HCT116 (cell line): ENCODE measurements around the gene TMEM123. TPM values are rescaled to one million over a fixed set of nuclear protein-coding genes. Genes with fewer than 3 reads are reported as not detected.

Experiments used
- ATAC-seq: fragments of 200-7000 bp; cut with Tn5 transposase; 2 replicates; pipeline ENCODE4 v1.9.1; 2020; ENCODE audit warnings: mild to moderate bottlenecking, moderate library complexity
- BruUV-seq: library from RNA; stranded (reverse); fragments of 400-500 nt; replicated peaks from 2 replicates; lab custom pipeline; 2021; lab: Mats Ljungman, UMichigan
- CTCF ChIA-PET: fragments of 300-600 bp; sonication (Branson Sonifier 250); formaldehyde crosslinking; loops from one replicate; lab custom pipeline; 2021; ENCODE audit warnings: antibody characterized with exemption; lab: Charles Lee
- POLR2A ChIA-PET: fragments of 300-600, 350-600 bp; sonication (Branson Sonifier 250); formaldehyde crosslinking; loops from one replicate; lab custom pipeline; 2021; ENCODE audit warnings: antibody characterized with exemption; lab: Charles Lee
- RAD21 ChIA-PET, 2 experiments: fragments of 300-600 bp; sonication (Branson Sonifier 250); formaldehyde crosslinking; loops; one replicate each; lab custom pipeline; 2023; ENCODE audit warnings: low total read pairs in 2 of 2; ENCODE audit not compliant: uncharacterized antibody in 2 of 2, unreplicated experiment in 2 of 2, low non-redundant PET in 1 of 2; lab: Charles Lee
- DNase-seq: peaks from one replicate; pipeline ENCODE4 v3.0.0-alpha.2; 2010; ENCODE audit warnings: low read depth, low spot score
- H2AFZ ChIP-seq: fragments of 200-600 bp; shearing (Covaris generic), sonication (generic); 2 replicates; pipeline ENCODE4 v1.6.1; 2017; ENCODE audit warnings: low read depth, mixed run types, mixed read lengths, antibody characterized with exemption, low read length; ENCODE audit not compliant: poor library complexity, severe bottlenecking
- H3K27ac ChIP-seq: 2 replicates; pipeline ENCODE4 v1.5.1; 2012; ENCODE audit warnings: low read depth, low read length
- H3K27me3 ChIP-seq: fragments of 200-600 bp; sonication (generic); 2 replicates; pipeline ENCODE4 v1.6.1; 2016; ENCODE audit warnings: mixed run types, low read length, mixed read lengths; ENCODE audit not compliant: insufficient read depth
- H3K36me3 ChIP-seq, 2 experiments: fragments of 200-500 bp in 1 of 2; fragments of 200-600 bp in 1 of 2; sonication (Bioruptor generic) in 1 of 2; sonication (generic) in 1 of 2; 2 replicates each; pipeline versions ENCODE4 v1.5.1 to v1.6.1; 2014 to 2016; ENCODE audit warnings: low read length in 2 of 2, inconsistent platforms in 1 of 2, mixed read lengths in 1 of 2, mixed run types in 1 of 2; ENCODE audit not compliant: insufficient read depth in 2 of 2, control insufficient read depth in 1 of 2
- H3K4me1 ChIP-seq, 2 experiments: fragments of 200-600 bp in 1 of 2; sonication (generic) in 1 of 2; 2 replicates each; pipeline versions ENCODE4 v1.5.1 to v1.6.1; 2012 to 2017; ENCODE audit warnings: low read length in 2 of 2, inconsistent platforms in 1 of 2, mild to moderate bottlenecking in 1 of 2, mixed read lengths in 1 of 2, mixed run types in 1 of 2, moderate library complexity in 1 of 2; ENCODE audit not compliant: insufficient read depth in 2 of 2, control insufficient read depth in 1 of 2
- H3K4me2 ChIP-seq: fragments of 200-600 bp; sonication (generic); 2 replicates; pipeline ENCODE4 v1.6.1; 2017; ENCODE audit warnings: mixed run types, low read length, mixed read lengths
- H3K4me3 ChIP-seq, 2 experiments: fragments of 200-600 bp in 1 of 2; sonication (generic) in 1 of 2; replicated peaks in 1 of 2; 2 replicates each; pipeline ENCODE4 v1.5.1; 2011 to 2016; ENCODE audit warnings: low read length in 2 of 2, control low read depth in 1 of 2, low read depth in 1 of 2, mild to moderate bottlenecking in 1 of 2, mixed read lengths in 1 of 2, mixed run types in 1 of 2
- H3K79me2 ChIP-seq: fragments of 200-600 bp; sonication (generic); 2 replicates; pipeline ENCODE4 v1.6.1; 2017; ENCODE audit warnings: mild to moderate bottlenecking, mixed run types, low read length, moderate library complexity, mixed read lengths; ENCODE audit not compliant: insufficient read depth
- H3K9ac ChIP-seq: fragments of 200-600 bp; sonication (generic); 2 replicates; pipeline ENCODE4 v1.6.1; 2016; ENCODE audit warnings: low read length, mixed read lengths
- H3K9me2 ChIP-seq: fragments of 200-600 bp; sonication (generic), shearing (Covaris generic); 2 replicates; pipeline ENCODE4 v1.6.1; 2017; ENCODE audit warnings: mixed run types, mild to moderate bottlenecking, moderate library complexity; ENCODE audit not compliant: insufficient read depth
- H3K9me3 ChIP-seq, 2 experiments: fragments of 200-500 bp in 1 of 2; fragments of 200-600 bp in 1 of 2; sonication (Bioruptor generic) in 1 of 2; sonication (generic) in 1 of 2; 2 replicates each; pipeline ENCODE4 v1.6.1; 2014 to 2017; ENCODE audit warnings: low read length in 2 of 2, mixed read lengths in 2 of 2, inconsistent platforms in 1 of 2, low read depth in 1 of 2, mild to moderate bottlenecking in 1 of 2, mixed run types in 1 of 2, moderate library complexity in 1 of 2; ENCODE audit not compliant: control insufficient read depth in 1 of 2, insufficient read depth in 1 of 2
- H4K20me1 ChIP-seq: fragments of 200-600 bp; sonication (generic), shearing (Covaris generic); 2 replicates; pipeline ENCODE4 v1.6.1; 2017; ENCODE audit warnings: mixed run types, mild to moderate bottlenecking, moderate library complexity; ENCODE audit not compliant: insufficient read depth
- CEBPB ChIP-seq: IDR thresholded peaks from 2 replicates; pipeline ENCODE4 v1.6.1; 2012; ENCODE audit warnings: low read depth
- EGR1 ChIP-seq: IDR thresholded peaks from 2 replicates; pipeline ENCODE4 v1.6.1; 2012; ENCODE audit warnings: low read depth
- JUND ChIP-seq: IDR thresholded peaks from 2 replicates; pipeline ENCODE4 v1.6.1; 2012
- POLR2AphosphoS5 ChIP-seq: IDR thresholded peaks from 2 replicates; pipeline ENCODE4 v1.6.1; 2011; ENCODE audit warnings: mild to moderate bottlenecking, low read depth, low read length, moderate library complexity
- RAD21 ChIP-seq: IDR thresholded peaks from 2 replicates; pipeline ENCODE4 v1.6.1; 2012; ENCODE audit warnings: low read depth, mild to moderate bottlenecking
- SIN3A ChIP-seq: IDR thresholded peaks from 2 replicates; pipeline ENCODE4 v1.6.1; 2012; ENCODE audit warnings: low read depth
- SP1 ChIP-seq: IDR thresholded peaks from 2 replicates; pipeline ENCODE4 v1.6.1; 2012; ENCODE audit warnings: low read depth
- TCF7L2 ChIP-seq: IDR thresholded peaks from 2 replicates; pipeline ENCODE4 v1.7.0; 2011; ENCODE audit warnings: borderline replicate concordance, inconsistent platforms; ENCODE audit not compliant: insufficient read depth, insufficient read length; ENCODE audit errors: extremely low read depth
- YY1 ChIP-seq: IDR thresholded peaks from 2 replicates; pipeline ENCODE4 v1.6.1; 2011; ENCODE audit warnings: low read length, low read depth, moderate library complexity, mild to moderate bottlenecking; ENCODE audit not compliant: insufficient replicate concordance; ENCODE audit errors: extremely low read depth
- ZBTB33 ChIP-seq: IDR thresholded peaks from 2 replicates; pipeline ENCODE4 v1.6.1; 2011; ENCODE audit warnings: mild to moderate bottlenecking, low read length, moderate library complexity; ENCODE audit not compliant: insufficient replicate concordance; ENCODE audit errors: extremely low read depth
- ZFX ChIP-seq: fragments of 450-650 bp; IDR thresholded peaks from 2 replicates; pipeline ENCODE4 v1.6.1; 2017
- ZNF274 ChIP-seq: fragments of 200-500 bp; sonication (Bioruptor generic); IDR thresholded peaks from 2 replicates; pipeline ENCODE4 v1.6.1; 2014; ENCODE audit warnings: mild to moderate bottlenecking, low read depth, low read length, inconsistent platforms
- intact Hi-C: fragments of 100-400 bp; cut with micrococcal nuclease; formaldehyde crosslinking; loops from 2 replicates; pipeline ENCODE4 v1.10.0; 2022
- total RNA-seq: library from RNA; stranded (reverse); gene quantifications from one replicate; pipeline ENCODE4 v1.2.1, GENCODE V29; 2021; ENCODE audit not compliant: unreplicated experiment

Gene TMEM123
- total RNA-seq, 1 experiment from 2014 or later, result 217 TPM

GRCh38 chr11:102347462-102348370 lies 104.8 kb downstream of the TMEM123 start:
- no peak overlapping the region for H2AFZ ChIP-seq
- BruUV-seq, result TSS peak; percentile 52
- ATAC-seq (peak; percentile 1; the same call in 1 of the 2 replicates), DNase-seq (no peak)
- H3K4me3 ChIP-seq, result peak overlapping the region; percentile 75 to 80
- intact Hi-C loops, result loop anchor here (2.0 to 10.0 kb wide), 2 partner anchors 59 to 483 kb away; no protein-coding TSS in a partner anchor
- POLR2A ChIA-PET, result interaction anchor here (0.6 kb wide), 1 partner anchor 152 kb away, joined by 3 read pairs; no protein-coding TSS in a partner anchor
- H3K27ac ChIP-seq, result peak overlapping the region; percentile 62
- TF ChIP-seq ZFX (peak; percentile 65), EGR1 (peak; percentile 50; the same call in 1 of the 2 replicates), POLR2AphosphoS5 (no peak)
- peaks cover 2 to 20% of the 10 kb centered on the region in 2 experiments; a peak in 3 of 4 replicates for H3K4me1 ChIP-seq
- RAD21 ChIA-PET, result no interaction called here
- H3K9ac ChIP-seq, result peak overlapping the region; percentile 85
- peaks cover 43% of the 10 kb centered on the region for H3K79me2 ChIP-seq
- no peaks in the 10 kb centered on the region for H3K9me2 ChIP-seq
- peaks cover 6 to 10% of the 10 kb centered on the region in 2 experiments; a peak in 2 of 4 replicates for H3K36me3 ChIP-seq
- no peaks in the 10 kb centered on the region for H3K27me3 ChIP-seq
- peak overlapping the region; percentile 86 for H3K4me2 ChIP-seq
- no peaks in the 10 kb centered on the region for H3K9me3 ChIP-seq
- CTCF ChIA-PET, result no interaction called here
- no peaks in the 10 kb centered on the region for H4K20me1 ChIP-seq

GRCh38 chr11:102346748-102347461 lies 105.7 kb downstream of the TMEM123 start, which contains the start of gene BIRC2:
TSS of gene BIRC2 (plus strand) at chr11:102347214. CDS start at chr11:102349855, 2,641 bp downstream.
- Histone ChIP-seq H3K9ac (peak within 1 kb of the TSS; percentile 85), H3K9me2 (no peaks in the 10 kb centered on the region), H3K36me3 (peaks cover 6 to 10% of the 10 kb centered on the region in 2 experiments; a peak in 2 of 4 replicates), H2AFZ (peak within 1 kb of the TSS; percentile 74), H3K4me1 (peaks cover 2 to 22% of the 10 kb centered on the region in 2 experiments; a peak in 3 of 4 replicates), H3K27me3 (no peaks in the 10 kb centered on the region), H3K9me3 (no peaks in the 10 kb centered on the region), H4K20me1 (no peaks in the 10 kb centered on the region), H3K27ac (peak within 1 kb of the TSS; percentile 62), H3K79me2 (peaks cover 43% of the 10 kb centered on the region), H3K4me2 (peak within 1 kb of the TSS; percentile 86), H3K4me3 (peak within 1 kb of the TSS; percentile 75 to 80)
- ChIA-PET POLR2A (interaction anchor here (0.6 kb wide), 1 partner anchor 153 kb away, joined by 3 read pairs; no protein-coding TSS in a partner anchor), RAD21 (no interaction called here), CTCF (no interaction called here)
- intact Hi-C loops, result loop anchor here (10.0 kb wide), 1 partner anchor 482 kb away; no protein-coding TSS in a partner anchor
- ATAC-seq (peak; percentile 91), DNase-seq (peak; percentile 78)
- BruUV-seq, result TSS peak; percentile 88
- no peak for TF ChIP-seq ZBTB33
- TF ChIP-seq TCF7L2, result no peak
- TF ChIP-seq SP1, result no peak; the same call in 1 of the 2 replicates
- TF ChIP-seq CEBPB, result no peak
- peak; percentile 62 for TF ChIP-seq JUND
- TF ChIP-seq YY1, result peak; percentile 57
- no peak for TF ChIP-seq ZNF274
- peak; percentile 90 for TF ChIP-seq SIN3A
- peak; percentile 94 for TF ChIP-seq POLR2AphosphoS5
- TF ChIP-seq EGR1, result no peak
- peak; percentile 54 for TF ChIP-seq RAD21
